HG02759 (cell line): ENCODE results near the gene SEC61A2.

ENCODE experiments used
- ATAC-seq: cut with Tn5 transposase; IDR thresholded peaks from one replicate; pipeline ENCODE4 v1.9.1; 2021; ENCODE audit warnings: mild to moderate bottlenecking, moderate library complexity; ENCODE audit not compliant: unreplicated experiment

The SEC61A2 gene

GRCh38 chr10:12195603-12196506 lies 66.4 kb downstream of the SEC61A2 start, which contains the start of the genes CDC123 and NUDT5:
Gene CDC123, plus strand, starts transcription at chr10:12196188. Its CDS starts 58 bp downstream, at chr10:12196246.
Gene NUDT5, minus strand, starts transcription at chr10:12195891. Its CDS starts 9,600 bp downstream, at chr10:12186291.
- peak; percentile 93 for ATAC-seq

DNA sequence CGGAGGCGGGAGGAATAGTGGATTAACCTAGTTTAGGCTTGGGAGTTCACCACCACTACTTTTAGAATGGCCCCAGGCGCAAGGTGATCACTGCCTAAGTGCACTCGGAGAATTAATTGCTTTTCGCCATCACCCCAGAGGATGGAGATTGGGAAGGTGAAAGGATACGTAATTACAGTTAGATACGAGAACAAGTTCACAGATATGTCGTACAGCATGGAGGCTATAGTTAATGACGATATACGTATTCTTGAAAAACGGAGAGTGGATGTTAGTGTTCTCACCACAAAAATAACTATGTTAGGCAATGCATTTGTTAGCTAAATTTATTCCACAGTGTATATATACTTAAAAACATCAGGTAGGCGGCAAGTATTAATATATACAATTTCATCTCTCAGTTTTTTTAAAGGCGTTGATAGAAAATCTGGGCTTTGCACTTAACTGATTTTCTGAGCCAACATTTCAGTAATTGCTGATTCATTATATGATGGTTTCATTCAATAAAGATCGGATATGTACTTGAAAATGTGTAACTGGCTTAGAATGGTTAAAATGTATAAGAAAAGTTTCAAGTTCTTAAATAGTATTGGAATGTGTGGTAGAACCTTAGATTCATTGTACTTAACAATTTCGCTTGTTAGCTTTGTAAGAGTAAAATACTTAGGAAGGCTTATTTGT lies 67.2 kb downstream of the SEC61A2 start:
- ATAC-seq: no peak

GRCh38 chr10:12198156-12198555 lies 68.7 kb downstream of the SEC61A2 start:
- ATAC-seq: no peak

GRCh38 chr10:12200850-12201249 lies 71.4 kb downstream of the SEC61A2 start:
- no peak for ATAC-seq

- ATAC-seq: no peak
These were observed 72.1 kb downstream of the SEC61A2 start for GRCh38 chr10:12201543-12201942.

GRCh38 chr10:12202226-12202625 lies 72.7 kb downstream of the SEC61A2 start:
- no peak for ATAC-seq

- ATAC-seq: no peak
These were observed 75.6 kb downstream of the SEC61A2 start for GRCh38 chr10:12205082-12205481.

GRCh38 chr10:12207114-12207513 lies 77.6 kb downstream of the SEC61A2 start:
- ATAC-seq: no peak

DNA sequence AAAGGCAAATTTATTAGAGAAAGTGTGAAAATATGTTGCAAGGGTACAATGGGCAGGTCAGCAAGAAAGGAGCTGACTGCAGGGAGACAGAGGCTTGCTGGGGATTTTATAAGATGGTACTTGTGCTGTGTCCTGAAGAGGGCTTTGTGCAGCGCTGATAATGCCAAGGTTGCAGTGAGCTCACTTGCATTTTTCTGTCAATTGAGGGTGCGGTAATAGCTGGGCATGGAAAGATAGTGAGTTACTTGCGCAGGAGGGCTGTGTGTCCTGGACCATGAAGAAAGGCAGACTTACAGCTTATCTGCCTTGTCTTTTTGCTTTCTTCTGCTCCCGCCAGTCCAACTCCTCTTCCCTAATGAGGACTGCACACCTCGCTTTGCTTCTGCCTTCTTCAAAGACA lies 79.0 kb downstream of the SEC61A2 start:
- ATAC-seq: no peak

GRCh38 chr10:12212454-12212853 lies 83.0 kb downstream of the SEC61A2 start:
- no peak for ATAC-seq

GRCh38 chr10:12213621-12214020 lies 84.1 kb downstream of the SEC61A2 start:
- ATAC-seq: no peak

DNA sequence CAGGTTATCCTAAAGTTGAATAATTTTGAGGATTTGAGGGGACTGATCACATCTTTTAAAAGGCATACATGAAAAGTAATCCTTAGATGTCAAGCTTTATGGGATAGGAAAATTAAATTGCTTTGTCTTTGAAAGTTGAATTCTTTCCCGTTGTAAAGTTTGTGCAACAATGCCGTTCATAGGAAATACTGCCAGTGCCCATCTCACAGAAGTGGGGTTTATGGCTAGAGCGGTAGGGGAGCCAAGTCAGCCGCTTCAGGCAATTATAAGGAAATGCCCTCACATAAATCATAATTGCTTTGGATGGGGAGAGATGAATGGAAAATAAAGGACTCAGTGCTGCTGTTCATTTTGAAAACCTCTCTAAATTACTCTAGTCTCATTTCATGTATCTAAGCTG lies 84.6 kb downstream of the SEC61A2 start:
- ATAC-seq: no peak

DNA sequence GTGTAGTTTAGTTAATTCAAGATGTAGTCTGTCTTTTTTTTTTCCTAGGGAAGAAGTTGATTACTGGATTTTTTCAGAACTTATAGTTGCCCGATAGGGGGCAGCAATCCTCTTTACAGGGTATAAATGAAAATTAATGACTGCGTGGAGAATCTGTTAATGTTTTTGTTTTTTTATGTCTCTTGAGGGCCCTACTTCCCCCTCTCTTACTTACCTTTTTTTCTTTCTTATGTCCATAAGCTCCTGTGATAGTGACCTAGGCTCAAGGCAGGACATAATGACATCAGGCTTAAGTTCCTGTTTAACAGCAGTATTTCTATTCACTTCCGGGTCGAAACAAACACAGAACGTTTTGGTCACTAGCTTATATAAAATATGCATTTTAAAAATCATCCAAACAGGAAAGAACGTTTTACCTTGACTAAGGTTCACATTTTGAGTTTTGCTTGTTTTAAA lies 85.3 kb downstream of the SEC61A2 start:
- no peak for ATAC-seq
